Fibroblast of the conjunctiva (primary cell): ENCODE data around the gene SLC9A9.
A peak's percentile ranks its signal among the peaks of the same experiment; 100 is the strongest.
"Not testable (repeated sequence)": the region's sequence is repeated elsewhere in the genome, so short reads cannot be mapped to it uniquely, and the experiment has no call there.

Experiments used
- DNase-seq: peaks from one replicate; pipeline ENCODE4 v3.0.0-alpha.2; 2010; ENCODE audit warnings: low read depth

SLC9A9 gene

DNA sequence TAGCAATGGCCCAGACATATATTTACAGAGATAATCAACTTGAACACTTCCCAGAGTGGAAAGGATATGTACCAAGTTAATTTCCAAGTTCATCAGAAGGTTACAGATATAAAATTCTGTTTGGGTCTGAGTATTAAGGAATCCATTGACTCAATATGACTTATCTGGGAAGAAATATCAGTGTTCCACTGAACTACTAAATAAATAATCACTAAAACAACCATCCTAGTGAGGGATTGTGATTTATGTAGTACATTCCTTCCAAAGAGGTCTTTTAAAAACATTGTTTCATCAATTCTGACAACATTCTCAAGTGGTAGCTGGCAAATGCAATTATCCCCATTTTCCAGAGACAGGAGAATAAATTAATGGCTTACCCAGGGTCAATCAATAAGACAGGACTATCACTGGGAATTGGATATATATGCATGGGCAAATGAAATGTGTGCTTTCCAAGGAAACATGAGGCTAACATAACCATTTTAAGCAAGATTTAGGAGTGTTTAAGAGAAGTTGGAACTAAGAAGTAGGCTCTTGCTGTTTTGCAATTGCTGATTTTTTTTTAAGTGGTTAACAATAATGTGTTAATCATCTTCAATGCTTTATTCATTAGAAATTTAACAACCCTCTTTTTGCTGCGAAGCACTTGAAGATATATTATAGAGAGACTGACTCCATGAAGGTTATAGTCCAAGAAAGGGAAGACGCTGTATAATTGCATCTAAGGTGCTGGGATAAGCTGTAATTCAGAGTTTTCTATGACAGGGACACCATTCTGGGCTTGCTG, 37.9 kb downstream of the SLC9A9 start:
- DNase-seq: no peak

DNA sequence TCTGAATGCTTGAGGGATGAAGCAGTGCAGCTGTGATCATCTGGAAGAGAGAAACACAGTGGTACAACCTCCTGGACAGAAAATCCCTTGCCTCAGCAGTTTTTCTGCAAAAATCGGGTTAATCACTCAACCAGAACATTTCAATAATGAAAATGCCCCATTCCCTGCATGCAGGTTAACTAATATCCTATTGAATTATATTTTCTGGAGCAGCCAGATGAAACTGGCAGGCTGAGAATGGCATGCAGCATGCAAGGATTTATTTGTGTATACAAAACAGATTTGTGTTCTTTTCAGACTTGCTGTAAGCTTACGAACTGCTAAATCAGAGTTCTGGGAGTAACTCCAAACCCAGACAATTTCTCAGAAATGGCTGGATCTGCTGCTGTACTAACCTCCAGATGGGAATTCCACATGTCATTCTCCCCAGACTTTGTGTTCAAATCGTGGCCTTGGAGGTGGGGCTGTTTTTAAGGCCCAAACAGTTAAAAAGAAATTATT, 39.1 kb downstream of the SLC9A9 start:
- DNase-seq: peak; percentile 67

DNA sequence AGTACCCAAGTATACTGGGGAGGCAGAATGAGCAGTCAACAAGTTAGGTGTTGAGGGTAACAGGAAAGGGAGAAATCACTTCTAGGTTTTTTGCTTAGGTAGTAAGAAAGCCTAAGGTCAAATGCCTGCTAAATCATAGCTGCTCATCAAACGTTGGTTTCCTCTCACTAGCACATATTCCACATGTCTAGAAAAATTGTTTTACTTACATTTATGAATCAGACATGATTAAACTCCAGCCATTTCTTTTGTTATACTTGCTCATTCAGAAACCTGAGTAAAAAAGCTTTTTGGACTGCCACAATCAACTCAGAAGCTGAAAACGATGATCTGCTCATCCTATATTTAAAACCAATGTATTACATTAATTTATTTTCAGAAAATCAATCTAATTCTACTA, 40.2 kb downstream of the SLC9A9 start:
- DNase-seq: no peak

DNA sequence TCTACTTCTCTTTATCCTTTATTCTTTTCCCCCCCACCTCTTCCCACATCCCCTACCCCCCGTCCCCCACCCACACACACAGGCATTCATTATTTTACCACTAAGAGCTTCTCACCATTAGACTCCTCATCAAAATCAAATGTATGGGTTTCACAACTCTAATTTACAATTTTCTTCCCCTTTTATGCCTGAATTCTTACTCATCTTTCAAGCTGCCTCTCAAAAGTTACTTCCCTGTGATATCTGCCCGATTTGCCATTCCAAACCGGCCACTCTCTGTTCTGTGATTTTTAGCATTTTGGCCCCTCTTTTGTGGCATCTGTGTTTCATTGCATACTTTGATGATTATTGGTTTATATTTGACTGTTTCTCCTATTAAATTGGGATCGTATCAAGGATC, 42.2 kb downstream of the SLC9A9 start:
- DNase-seq: no peak

DNA sequence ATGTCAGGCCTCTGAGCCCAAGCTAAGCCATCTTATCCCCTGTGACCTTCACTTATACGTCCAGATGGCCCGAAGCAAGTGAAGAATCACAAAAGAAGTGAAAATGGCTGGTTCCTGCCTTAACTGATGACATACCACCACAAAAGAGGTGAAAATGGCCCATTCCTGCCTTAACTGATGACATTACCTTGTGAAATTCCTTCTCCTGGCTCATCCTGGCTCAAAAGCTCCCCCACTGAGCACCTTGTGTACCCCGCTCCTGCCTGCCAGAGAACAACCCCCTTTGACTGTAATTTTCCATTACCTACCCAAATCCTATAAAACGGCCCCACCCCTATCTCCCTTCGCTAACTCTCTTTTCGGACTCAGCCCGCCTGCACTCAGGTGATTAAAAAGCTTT, 42.8 kb downstream of the SLC9A9 start:
- not testable (repeated sequence) for DNase-seq

DNA sequence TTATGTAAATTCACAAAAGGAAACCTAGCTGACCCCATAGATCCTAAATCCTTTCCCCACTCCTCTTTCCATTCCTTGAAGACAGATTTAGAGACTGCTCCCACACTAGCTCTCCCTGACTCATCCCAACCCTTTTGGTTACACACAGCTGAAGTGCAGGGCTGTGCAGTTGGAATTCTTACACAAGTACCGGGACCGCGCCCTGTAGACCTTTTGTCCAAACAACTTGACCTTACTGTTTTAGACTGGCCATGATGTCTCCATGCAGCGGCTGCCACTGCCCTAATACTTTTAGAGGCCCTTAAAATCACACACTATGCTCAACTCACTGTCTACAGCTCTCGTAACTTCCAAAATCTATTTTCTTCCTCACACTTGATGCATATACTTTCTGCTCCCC, 47.2 kb downstream of the SLC9A9 start:
- DNase-seq: not testable (repeated sequence)

DNA sequence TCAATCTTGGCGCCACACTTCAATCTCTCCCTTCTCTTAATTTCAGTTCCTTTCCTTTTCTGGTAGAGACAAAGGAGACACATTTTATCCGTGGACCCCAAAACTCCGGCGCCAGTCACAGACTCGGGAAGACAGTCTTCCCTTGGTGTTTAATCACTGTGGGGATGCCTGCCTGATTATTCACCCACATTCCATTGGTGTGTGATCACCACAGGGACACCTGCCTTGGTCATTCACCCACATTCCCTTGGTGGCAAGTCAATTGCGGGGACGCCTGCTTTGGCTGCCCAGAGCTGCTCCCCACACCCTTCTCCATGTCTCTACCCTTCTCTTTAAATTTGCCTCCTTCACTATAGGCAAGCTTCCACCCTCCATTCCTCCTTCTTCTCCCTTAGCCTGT, 50.1 kb downstream of the SLC9A9 start:
- DNase-seq: not testable (repeated sequence)

DNA sequence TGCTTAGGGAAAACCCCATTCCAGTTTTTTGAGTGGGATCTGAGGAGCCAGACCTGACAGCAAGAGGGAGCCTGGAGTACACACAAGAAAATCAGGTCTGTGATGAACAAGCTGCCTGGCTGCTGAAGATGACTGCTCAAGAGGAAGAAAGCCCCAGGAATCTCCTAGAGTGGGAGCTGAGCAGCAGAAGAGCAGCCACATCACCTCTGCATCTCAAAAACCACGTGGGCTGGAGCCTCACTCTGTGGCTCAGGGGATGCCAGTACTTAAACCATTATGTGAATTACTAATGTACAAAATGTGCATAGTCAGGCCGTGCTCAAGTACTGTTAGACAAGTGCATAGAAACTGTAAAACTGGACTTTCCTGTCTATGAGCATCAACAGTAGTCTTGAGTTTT, 52.4 kb downstream of the SLC9A9 start:
- DNase-seq: no peak

DNA sequence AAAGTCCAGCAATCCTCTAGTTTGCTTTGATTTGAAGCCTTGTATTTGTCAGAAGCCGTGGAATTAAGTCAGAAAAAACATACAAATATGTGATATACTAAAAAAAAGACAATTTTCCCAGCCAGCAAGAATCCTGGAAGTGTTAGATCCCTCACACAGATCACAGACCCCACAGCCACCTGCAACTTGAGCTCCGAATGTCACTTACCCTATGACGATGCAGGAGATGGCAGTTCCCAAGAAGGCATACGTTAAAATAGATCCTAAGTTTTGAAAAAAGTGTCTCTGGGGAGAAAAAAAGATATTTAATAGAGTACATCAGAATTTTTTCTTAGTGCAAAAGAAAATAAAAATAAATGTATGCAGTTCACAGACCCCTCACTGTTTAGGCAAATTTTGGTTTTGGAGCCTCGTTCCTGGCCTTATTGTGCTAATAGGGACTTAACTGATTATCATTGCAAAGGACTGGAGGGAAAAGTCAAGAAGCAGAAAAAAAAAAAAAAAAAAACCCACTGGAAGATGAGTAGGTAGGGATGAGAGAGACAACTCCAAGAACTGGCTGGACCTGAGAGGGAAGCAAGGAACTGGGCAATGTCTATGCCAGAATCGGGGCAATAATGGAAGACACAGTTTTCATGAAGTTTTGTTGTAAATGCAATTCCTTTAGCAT, 53.3 kb downstream of the SLC9A9 start:
- DNase-seq: no peak

DNA sequence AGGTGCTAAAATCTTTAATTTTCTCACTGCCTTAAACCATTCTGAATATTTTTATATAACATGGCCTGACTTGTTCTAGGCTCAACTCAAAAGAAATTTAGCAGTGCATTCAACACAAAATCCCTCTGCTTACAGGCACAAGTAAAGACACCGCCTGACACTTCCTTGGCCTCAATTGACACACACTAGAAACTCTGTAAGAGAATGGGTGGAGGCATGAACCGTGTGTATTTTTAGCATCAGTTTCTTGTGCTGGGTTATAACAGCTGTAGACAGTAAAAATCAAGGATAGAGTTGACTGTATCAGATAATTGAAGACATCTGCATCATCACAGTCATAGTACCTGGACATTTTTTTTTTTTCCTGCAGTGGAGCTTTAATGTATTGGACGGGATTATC, 54.3 kb downstream of the SLC9A9 start:
- DNase-seq: no peak

DNA sequence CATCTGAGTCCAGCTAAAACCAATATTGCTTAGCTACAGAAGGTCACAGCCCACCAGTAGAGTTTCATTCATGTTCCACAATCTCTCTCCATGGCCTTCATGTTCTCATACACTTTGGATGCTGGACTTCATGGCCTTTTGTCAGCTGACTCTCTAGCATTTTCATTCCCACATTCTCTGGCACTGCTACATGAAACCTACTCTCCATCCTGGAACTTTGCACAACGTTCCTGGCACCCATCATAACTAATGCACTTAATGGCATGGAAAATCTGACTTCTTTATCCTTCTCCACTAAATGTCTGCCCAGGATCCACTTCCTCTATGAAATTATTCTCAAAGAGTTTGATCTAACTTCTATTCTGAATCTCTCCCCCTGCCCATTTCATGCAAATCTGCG, 56.9 kb downstream of the SLC9A9 start:
- DNase-seq: no peak

DNA sequence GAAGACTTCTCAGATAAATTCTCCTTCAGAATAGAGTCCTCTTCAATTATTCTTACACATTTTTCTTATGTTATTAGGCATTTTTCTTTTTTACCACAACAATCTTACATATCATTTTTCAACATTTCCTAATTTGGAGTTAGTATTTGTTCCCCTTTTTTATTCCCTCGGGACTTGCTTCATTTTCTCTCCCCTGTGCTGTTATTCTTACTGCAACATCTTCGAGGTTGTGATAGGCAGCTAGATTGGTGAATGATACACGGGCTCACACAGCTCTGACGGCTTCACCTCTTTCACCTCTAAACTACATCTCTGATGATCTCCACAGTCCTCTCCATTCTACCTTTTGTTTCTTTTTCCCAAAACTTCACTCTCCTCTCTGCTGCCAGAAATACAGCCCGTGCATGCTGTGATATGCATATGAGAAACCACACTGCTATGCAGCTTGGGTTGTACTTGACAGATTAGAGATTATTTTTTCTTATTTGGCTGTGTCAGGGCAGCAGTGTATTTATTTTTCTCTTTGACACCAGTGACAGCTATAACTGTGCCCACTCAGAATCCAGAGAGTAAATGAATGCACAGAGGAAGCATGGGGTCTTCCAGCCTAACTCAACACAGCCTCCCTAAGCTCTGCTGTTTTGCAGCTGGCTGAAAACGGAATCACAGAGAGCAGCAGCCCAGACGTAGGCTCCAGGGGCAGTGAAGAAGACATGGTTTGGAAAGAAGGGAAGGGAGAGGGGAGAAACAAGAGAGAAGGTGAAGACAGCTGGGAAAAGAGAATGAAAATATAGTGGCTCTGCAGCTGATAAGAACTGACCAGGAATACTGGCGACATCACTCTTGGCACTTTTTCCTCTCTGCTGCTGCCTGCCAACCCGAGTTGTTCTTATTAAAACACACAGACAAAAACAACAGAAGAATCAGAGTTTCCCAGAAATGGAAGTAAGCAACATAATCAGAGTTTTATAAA, 61.8 kb downstream of the SLC9A9 start:
- no peak for DNase-seq

DNA sequence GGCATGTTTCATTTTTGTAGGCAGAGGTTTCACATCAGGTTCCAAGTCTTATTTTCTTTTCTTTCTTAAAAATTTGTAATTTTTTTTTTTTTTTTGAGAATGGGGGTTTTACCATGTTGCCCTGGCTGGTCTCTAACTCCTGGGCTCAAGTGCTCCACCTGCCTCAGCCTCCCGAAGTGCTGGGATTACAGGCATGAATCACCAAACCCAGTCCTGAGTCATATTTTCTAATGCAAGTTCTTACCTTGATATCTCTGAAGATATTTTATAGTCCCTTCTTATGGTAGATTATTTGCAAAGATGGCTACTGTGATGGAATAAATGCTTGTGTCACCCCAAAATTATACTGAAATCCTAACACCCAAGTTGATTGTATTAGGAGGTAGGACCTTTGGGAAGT, 63.8 kb downstream of the SLC9A9 start:
- DNase-seq: no peak

DNA sequence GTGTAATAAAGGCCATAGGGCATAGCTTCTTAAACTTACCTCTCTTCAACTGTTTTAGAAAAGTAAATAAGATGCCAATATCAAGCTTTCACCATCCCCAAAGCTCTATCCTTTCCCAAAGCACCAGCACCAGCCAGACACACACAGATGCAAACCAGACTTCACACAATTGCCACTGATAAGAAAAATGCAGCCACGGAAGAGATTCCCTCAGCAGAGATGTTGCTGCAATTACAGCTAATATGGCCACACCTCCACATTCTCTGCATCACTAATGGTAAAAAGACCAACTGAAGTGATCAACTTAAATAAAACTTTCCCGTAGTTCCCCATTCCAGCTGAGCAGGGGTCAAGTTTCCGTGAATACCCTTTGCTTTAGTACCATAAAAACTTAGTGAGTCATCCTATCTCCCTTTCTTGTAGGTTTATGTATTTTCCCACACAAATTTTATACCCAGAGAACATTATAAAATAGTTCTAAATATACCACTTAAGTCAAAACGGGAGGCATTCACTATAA, 64.4 kb downstream of the SLC9A9 start:
- no peak for DNase-seq

DNA sequence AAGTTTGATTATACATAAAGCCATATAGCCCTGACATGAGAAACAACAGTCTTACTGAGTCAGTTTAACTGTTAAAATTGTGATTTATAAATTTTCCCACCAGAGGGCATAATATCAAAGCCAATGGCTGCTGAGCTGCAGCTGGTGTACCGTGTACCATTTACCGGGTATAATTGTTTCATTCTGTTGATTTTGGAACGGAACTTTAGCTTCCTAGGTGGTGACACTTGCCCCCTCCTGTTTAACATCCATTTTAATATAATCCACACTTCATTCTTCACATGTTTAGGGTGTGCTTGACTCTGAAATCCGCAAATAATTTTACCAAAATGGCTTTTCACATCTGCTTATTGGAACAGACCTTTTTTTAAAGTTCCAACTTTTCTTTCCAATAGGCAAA, 72.8 kb downstream of the SLC9A9 start:
- peak; percentile 27 for DNase-seq

DNA sequence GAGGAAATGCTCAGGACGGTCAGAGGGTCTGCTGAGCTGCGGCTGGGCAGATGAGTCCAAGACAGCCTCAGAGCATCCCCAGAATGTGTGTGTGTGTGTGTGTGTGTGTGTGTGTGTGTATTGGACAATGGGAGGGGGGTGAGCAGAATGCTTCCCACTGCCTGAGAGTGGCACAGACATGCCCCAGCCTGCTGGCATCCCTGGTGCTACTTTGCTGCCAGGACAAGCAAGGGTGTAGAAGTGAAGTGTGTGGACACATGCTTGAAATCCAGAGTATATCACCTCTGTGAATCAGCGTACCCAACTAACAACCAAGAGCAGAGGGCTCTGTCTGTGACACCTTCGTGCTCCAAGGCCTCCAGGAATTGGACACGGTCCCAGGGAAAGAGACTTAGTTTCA, 76.3 kb downstream of the SLC9A9 start:
- no peak for DNase-seq

DNA sequence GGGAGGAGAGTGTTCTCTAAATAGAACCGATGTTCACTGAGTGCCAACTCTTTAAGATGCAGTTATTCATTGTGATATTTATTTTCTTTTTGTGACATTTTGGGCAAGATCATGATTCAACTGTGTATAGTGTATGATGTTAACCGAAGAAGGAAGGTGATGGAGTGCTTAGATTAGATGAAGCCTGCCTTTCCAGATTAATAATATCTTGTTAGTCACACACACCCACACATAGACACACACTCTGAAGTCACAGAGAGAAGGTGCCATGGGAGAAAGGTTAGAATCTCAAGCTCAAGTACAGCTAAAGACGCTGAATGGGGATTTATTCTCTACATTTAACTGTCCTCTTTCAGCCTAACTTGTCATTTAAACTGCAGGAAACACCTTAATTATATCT, 77.0 kb downstream of the SLC9A9 start:
- DNase-seq: no peak

DNA sequence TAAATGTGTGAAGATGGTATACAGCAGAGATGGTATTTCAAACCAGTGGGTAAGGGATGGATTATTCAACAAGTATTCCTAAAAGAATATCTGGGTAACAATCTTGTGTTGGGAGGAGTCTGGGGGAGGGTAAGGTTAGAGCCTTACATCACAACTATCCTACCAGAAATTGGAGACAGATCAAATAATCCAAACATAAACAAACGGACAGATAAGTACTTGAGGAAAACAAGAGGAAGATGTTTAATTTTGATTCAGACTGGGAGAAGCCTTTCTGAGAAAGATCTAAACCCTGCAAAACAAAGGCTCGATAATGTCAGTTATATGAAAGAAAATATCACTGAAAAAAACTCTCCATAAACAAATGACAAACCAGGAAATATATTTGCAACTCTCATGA, 77.9 kb downstream of the SLC9A9 start:
- DNase-seq: no peak

DNA sequence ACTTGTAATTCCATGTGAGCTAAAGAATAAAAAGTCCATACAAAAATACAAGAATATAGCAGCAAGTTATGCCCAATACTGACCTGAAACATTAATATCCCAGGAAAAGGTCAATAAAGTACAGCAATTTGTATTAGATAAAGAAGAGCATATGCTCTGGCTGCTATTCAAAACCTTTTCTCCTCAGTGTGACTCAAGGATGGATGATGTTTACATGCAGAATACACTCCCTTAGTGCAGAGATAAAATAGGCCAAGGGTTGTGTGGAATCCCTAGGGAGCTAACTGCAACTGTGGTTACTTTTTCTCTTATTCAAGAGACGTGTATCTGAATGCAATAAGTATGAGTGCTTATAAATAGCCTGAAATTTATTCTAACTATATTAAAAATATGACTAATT, 78.7 kb downstream of the SLC9A9 start:
- peak; percentile 86 for DNase-seq

DNA sequence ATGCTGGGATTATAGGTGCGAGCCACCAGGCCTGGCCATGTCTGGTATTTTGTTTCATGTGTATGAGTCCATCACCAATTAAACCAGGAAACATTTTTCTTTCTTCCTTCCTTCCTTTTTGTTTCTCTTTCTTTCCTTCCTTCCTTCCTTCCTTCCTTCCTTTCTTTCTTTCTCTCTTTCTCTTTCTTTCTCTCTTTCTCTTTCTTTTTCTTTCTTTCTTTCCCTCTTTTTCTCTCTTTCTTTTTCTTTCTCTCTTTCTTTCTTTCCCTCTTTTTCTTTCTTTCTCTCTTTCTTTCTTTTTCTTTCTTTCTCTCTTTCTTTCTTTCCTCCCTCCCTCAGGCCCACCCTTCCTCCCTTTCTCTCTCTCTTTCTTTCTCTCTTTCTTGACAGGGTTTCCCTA, 83.4 kb downstream of the SLC9A9 start:
- DNase-seq: no peak

DNA sequence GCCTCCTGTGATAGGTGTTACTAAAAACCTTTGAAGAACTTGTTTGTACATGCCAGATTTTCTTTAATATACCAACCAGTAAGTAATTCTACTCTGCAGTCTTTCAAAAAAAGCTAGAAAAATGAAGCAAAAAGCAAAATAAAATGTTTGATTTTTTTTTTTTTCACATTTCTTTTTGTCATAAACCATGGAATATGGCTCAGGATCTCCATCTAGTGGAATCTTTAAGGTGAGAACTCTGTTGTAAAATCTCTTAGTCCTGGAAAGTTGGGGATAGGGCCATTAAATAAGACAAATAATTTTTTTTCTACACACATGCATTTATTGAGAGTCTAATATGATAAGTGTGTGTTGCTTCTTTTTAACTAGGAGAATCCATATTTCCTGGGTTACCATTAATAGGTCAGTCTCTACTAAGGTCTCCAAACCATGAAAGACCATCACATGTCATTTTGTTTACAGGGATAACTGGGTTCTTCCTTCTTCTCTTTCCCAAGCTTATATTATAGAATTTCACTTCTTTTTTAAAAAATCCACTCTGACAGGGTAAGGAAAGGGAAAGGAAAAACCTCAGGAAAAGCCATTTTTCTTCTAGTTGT, 84.6 kb downstream of the SLC9A9 start:
- DNase-seq: no peak

DNA sequence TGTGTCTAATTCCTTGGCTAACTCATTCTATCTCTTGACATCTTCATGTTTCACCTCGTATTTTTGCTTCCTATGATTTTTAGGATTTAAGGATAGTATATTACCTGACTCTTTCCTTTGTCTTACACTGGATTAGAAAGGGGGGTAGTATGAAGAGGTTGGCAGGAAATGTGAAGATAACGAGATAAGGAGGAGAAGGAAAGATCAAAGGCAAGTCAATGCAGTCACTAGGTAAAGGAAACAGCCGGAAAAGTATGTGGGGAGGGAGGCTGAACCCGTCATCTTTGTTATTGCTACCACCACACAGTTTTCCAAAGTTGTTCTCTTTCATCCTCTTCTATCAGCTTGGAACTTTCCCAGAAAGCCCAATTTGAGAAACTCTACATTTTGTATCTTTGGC, 90.6 kb downstream of the SLC9A9 start:
- DNase-seq: no peak
